ENCODE measurements around the gene PTOV1.

The PTOV1 gene

GRCh38 chr19:49876422-49877019, 25.6 kb downstream of the PTOV1 start:
- Histone ChIP-seq H2BK120ac (ENCODE audit: insufficient read depth, low read length, poor library complexity) (peak overlapping the region; percentile 97), H3K18ac (ENCODE audit: low read length) (peak overlapping the region; percentile 88), H3K9ac (ENCODE audit: low read length) (peak overlapping the region; percentile 92), H3K4me1 (ENCODE audit: control insufficient read depth in 1 of 2, insufficient read depth in 2 of 2, low read length in 2 of 2) (peaks cover 6 to 12% of the 10 kb centered on the region in 2 experiments), H3K79me2 (ENCODE audit: control insufficient read depth, insufficient read depth, low read length, poor library complexity) (peaks cover 20% of the 10 kb centered on the region), H3K27me3 (ENCODE audit: insufficient read depth, low read length) (no peaks in the 10 kb centered on the region), H3K4ac (ENCODE audit: low read depth, low read length) (peak overlapping the region; percentile 89), H4K8ac (ENCODE audit: low read depth, low read length) (peak overlapping the region; percentile 98), H3K27ac (ENCODE audit: low read depth, low read length) (peak overlapping the region; percentile 92), H3K4me3 (ENCODE audit: low read depth, low read length) (peak overlapping the region; percentile 99), H3K4me2 (ENCODE audit: low read length) (peak overlapping the region; percentile 94), H2AFZ (ENCODE audit: insufficient read depth, low read length, poor library complexity) (peak overlapping the region; percentile 71), H3K79me1 (ENCODE audit: low read length) (peaks cover 21% of the 10 kb centered on the region), H3K36me3 (ENCODE audit: control insufficient read depth in 1 of 2, insufficient read depth in 2 of 2, low read length in 2 of 2) (peaks cover 39 to 42% of the 10 kb centered on the region in 2 experiments), H4K12ac (ENCODE audit: low read depth, low read length) (peak overlapping the region; percentile 84), H3K14ac (ENCODE audit: low read length) (peak overlapping the region; percentile 96), H4K91ac (ENCODE audit: low read depth, low read length) (peak overlapping the region; percentile 94), H3K9me3 (ENCODE audit: insufficient read depth, low read depth, low read length) (no peaks in the 10 kb centered on the region), H2AK5ac (ENCODE audit: low read length) (peak overlapping the region; percentile 83), H3K23ac (ENCODE audit: low read length) (no peak overlapping the region), H2BK5ac (ENCODE audit: low read depth, low read length, poor library complexity) (peak overlapping the region; percentile 95), H2BK12ac (ENCODE audit: low read length) (no peak overlapping the region)
- WGBS (ENCODE audit: extremely low coverage, insufficient coverage, insufficient read length): no CpG with 5 or more reads among the region's 46 CpGs
- peak; percentile 99 for DNase-seq

DNA sequence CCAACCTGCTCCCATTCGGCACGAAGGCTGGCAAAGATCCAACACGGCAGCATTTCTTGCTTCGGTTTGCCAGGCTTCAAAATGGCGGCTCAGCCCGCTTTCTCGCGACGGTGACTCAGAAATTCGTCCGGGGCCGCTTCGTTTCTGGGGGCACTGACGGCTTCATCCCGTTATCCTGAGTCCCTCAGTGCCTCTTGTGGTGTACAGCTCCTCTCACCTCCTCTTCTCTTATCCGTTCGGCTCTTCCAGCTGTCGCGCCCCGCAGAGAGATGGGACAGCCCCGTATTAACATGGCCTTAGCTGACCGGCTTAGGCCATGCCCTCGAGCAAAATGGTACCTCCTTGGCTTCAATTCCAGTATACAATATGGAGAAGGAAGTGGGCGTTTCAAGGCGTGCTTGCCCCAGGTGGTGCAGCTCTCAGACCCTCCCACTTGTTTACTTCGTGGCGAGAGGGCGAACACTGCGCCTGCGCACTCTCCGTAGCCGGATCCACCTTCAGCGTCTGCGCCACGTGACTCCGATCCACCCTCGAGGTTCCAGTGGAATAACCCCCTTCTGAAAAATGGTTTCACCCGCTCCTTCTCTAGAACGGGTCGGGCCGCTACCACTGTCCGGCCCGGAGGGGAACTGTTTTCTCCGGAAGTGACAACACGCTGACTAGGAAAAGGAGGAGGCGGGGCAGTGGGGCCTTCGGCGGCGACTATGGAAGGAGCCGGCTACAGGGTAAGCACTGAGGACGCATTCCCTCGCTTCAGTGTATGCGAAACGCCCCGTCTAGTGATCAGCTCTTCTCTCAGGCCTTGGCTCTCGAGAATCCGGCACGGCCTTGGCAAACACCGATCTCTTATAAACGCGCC, 26.3 kb downstream of the PTOV1 start, which contains the start of the genes AKT1S1 and TBC1D17:
Gene AKT1S1, minus strand, starts transcription at position 336 of the 859 bp plus-strand sequence. CDS start 4,060 bp downstream, outside the sequence.
Gene TBC1D17, plus strand, starts transcription at position 683 of the 859 bp plus-strand sequence. Its CDS starts 22 bp downstream, at position 705.
- Histone ChIP-seq H3K9me3 (ENCODE audit: insufficient read depth, low read depth, low read length) (no peaks in the 10 kb centered on the region), H3K27ac (ENCODE audit: low read depth, low read length) (peak within 1 kb of the TSS; percentile 94), H4K8ac (ENCODE audit: low read depth, low read length) (peak within 1 kb of the TSS; percentile 98), H2AK5ac (ENCODE audit: low read length) (peak within 1 kb of the TSS; percentile 83), H3K9ac (ENCODE audit: low read length) (peak within 1 kb of the TSS; percentile 92), H2AFZ (ENCODE audit: insufficient read depth, low read length, poor library complexity) (peak within 1 kb of the TSS; percentile 82), H3K27me3 (ENCODE audit: insufficient read depth, low read length) (no peaks in the 10 kb centered on the region), H4K91ac (ENCODE audit: low read depth, low read length) (peak within 1 kb of the TSS; percentile 95), H3K4me2 (ENCODE audit: low read length) (peak within 1 kb of the TSS; percentile 94), H3K79me2 (ENCODE audit: control insufficient read depth, insufficient read depth, low read length, poor library complexity) (peaks cover 20% of the 10 kb centered on the region), H2BK12ac (ENCODE audit: low read length) (no peak within 1 kb of the TSS), H3K79me1 (ENCODE audit: low read length) (peaks cover 21% of the 10 kb centered on the region), H3K18ac (ENCODE audit: low read length) (peak within 1 kb of the TSS; percentile 88), H4K12ac (ENCODE audit: low read depth, low read length) (peak within 1 kb of the TSS; percentile 84), H3K4ac (ENCODE audit: low read depth, low read length) (peak within 1 kb of the TSS; percentile 89), H2BK5ac (ENCODE audit: low read depth, low read length, poor library complexity) (peak within 1 kb of the TSS; percentile 95), H3K4me3 (ENCODE audit: low read depth, low read length) (peak within 1 kb of the TSS; percentile 99), H3K23ac (ENCODE audit: low read length) (no peak within 1 kb of the TSS), H3K14ac (ENCODE audit: low read length) (peak within 1 kb of the TSS; percentile 96), H2BK120ac (ENCODE audit: insufficient read depth, low read length, poor library complexity) (peak within 1 kb of the TSS; percentile 97), H3K36me3 (ENCODE audit: control insufficient read depth in 1 of 2, insufficient read depth in 2 of 2, low read length in 2 of 2) (peaks cover 41 to 42% of the 10 kb centered on the region in 2 experiments), H3K4me1 (ENCODE audit: control insufficient read depth in 1 of 2, insufficient read depth in 2 of 2, low read length in 2 of 2) (peaks cover 6 to 12% of the 10 kb centered on the region in 2 experiments)
- no CpG with 5 or more reads among the region's 61 CpGs for WGBS (ENCODE audit: extremely low coverage, insufficient coverage, insufficient read length)
- DNase-seq: peak; percentile 100

DNA sequence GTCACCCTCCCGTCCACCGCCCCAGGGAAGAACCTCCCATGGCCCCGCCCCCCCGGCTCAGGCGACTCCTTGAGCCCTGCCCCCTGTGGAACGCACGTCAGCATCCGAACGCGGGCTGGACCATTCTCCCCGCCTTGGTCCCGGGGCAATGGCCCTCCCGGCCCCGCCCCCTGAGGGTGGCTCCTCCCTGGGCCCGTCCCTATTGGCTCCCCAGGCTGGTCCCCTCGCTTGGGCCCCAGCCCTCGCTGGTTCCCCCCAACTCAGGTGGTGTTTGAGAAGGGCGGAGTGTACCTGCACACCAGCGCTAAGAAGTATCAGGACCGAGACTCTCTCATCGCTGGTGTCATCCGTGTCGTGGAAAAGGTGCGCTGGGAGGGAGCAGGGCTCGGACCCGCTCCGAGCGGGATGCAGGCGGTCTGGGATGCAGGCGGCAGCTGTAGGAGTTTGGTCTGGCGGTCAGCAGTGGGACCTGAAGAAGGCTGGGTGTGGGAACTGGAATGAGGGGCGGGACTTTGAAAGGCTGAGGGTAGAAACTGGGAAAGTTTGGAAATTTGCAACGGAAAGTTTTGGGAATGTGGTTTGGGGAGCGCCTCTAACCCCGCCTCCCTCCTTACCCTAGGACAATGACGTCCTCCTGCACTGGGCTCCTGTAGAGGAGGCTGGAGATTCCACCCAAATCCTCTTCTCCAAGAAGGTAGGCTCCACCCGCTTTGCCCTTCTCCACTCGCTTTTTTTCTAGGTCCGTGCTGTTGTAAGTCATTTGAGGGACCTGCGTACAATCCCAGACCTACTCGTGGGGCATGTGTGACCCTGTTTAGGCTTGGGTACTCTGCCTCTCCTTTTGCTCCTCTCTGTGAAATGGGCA, 27.2 kb downstream of the PTOV1 start:
- Histone ChIP-seq H4K8ac (ENCODE audit: low read depth, low read length) (peak overlapping the region; percentile 87), H2BK120ac (ENCODE audit: insufficient read depth, low read length, poor library complexity) (peak overlapping the region; percentile 88), H3K27me3 (ENCODE audit: insufficient read depth, low read length) (no peaks in the 10 kb centered on the region), H3K36me3 (ENCODE audit: control insufficient read depth in 1 of 2, insufficient read depth in 2 of 2, low read length in 2 of 2) (peaks cover 41 to 47% of the 10 kb centered on the region in 2 experiments), H3K4me2 (ENCODE audit: low read length) (peak overlapping the region; percentile 91), H2BK12ac (ENCODE audit: low read length) (no peak overlapping the region), H3K23ac (ENCODE audit: low read length) (no peak overlapping the region), H3K79me1 (ENCODE audit: low read length) (peaks cover 21% of the 10 kb centered on the region), H3K18ac (ENCODE audit: low read length) (peak overlapping the region; percentile 73), H4K12ac (ENCODE audit: low read depth, low read length) (peak overlapping the region; percentile 59), H3K4ac (ENCODE audit: low read depth, low read length) (peak overlapping the region; percentile 21), H2AFZ (ENCODE audit: insufficient read depth, low read length, poor library complexity) (peak overlapping the region; percentile 82), H4K91ac (ENCODE audit: low read depth, low read length) (peak overlapping the region; percentile 95), H3K9me3 (ENCODE audit: insufficient read depth, low read depth, low read length) (peaks cover 3% of the 10 kb centered on the region), H2BK5ac (ENCODE audit: low read depth, low read length, poor library complexity) (peak overlapping the region; percentile 94), H3K14ac (ENCODE audit: low read length) (peak overlapping the region; percentile 85), H2AK5ac (ENCODE audit: low read length) (no peak overlapping the region), H3K27ac (ENCODE audit: low read depth, low read length) (peak overlapping the region; percentile 94), H3K4me3 (ENCODE audit: low read depth, low read length) (peak overlapping the region; percentile 89), H3K79me2 (ENCODE audit: control insufficient read depth, insufficient read depth, low read length, poor library complexity) (peaks cover 20% of the 10 kb centered on the region), H3K4me1 (ENCODE audit: control insufficient read depth in 1 of 2, insufficient read depth in 2 of 2, low read length in 2 of 2) (peaks cover 6 to 12% of the 10 kb centered on the region in 2 experiments), H3K9ac (ENCODE audit: low read length) (peak overlapping the region; percentile 54)
- DNase-seq: peak; percentile 94 to 98
- WGBS (ENCODE audit: extremely low coverage, insufficient coverage, insufficient read length): no CpG with 5 or more reads among the region's 41 CpGs

GRCh38 chr19:49878744-49879070, 27.7 kb downstream of the PTOV1 start:
- Histone ChIP-seq H2AK5ac (ENCODE audit: low read length) (no peak overlapping the region), H3K4me2 (ENCODE audit: low read length) (peak overlapping the region; percentile 91), H3K4me1 (ENCODE audit: control insufficient read depth in 1 of 2, insufficient read depth in 2 of 2, low read length in 2 of 2) (peaks cover 6 to 12% of the 10 kb centered on the region in 2 experiments), H3K27ac (ENCODE audit: low read depth, low read length) (no peak overlapping the region), H3K18ac (ENCODE audit: low read length) (no peak overlapping the region), H4K8ac (ENCODE audit: low read depth, low read length) (no peak overlapping the region), H3K4me3 (ENCODE audit: low read depth, low read length) (peak overlapping the region; percentile 38), H2BK5ac (ENCODE audit: low read depth, low read length, poor library complexity) (no peak overlapping the region), H3K79me2 (ENCODE audit: control insufficient read depth, insufficient read depth, low read length, poor library complexity) (peaks cover 20% of the 10 kb centered on the region), H3K14ac (ENCODE audit: low read length) (no peak overlapping the region), H3K9ac (ENCODE audit: low read length) (peak overlapping the region; percentile 54), H3K9me3 (ENCODE audit: insufficient read depth, low read depth, low read length) (peaks cover 5% of the 10 kb centered on the region), H4K12ac (ENCODE audit: low read depth, low read length) (no peak overlapping the region), H2BK120ac (ENCODE audit: insufficient read depth, low read length, poor library complexity) (no peak overlapping the region), H3K36me3 (ENCODE audit: control insufficient read depth in 1 of 2, insufficient read depth in 2 of 2, low read length in 2 of 2) (peaks cover 44 to 50% of the 10 kb centered on the region in 2 experiments), H3K79me1 (ENCODE audit: low read length) (peaks cover 21% of the 10 kb centered on the region), H3K27me3 (ENCODE audit: insufficient read depth, low read length) (no peaks in the 10 kb centered on the region), H3K4ac (ENCODE audit: low read depth, low read length) (no peak overlapping the region), H2BK12ac (ENCODE audit: low read length) (no peak overlapping the region), H3K23ac (ENCODE audit: low read length) (no peak overlapping the region), H2AFZ (ENCODE audit: insufficient read depth, low read length, poor library complexity) (no peak overlapping the region), H4K91ac (ENCODE audit: low read depth, low read length) (no peak overlapping the region)
- no CpG with 5 or more reads among the region's 9 CpGs for whole genome bisulfite sequencing (ENCODE audit: extremely low coverage, insufficient coverage, insufficient read length)
- DNase-seq: no peak
